ENCODE data around the gene PACC1. TPM values are rescaled to one million over a fixed set of nuclear protein-coding genes. Genes with fewer than 3 reads are reported as not detected.

Gene PACC1
- total RNA-seq, 2 experiments from 2014 or later: 1.8 to 2.1 TPM

GRCh38 chr1:212430416-212430815, 15.7 kb upstream of the PACC1 start:
- H3K4me1 ChIP-seq (ENCODE audit: insufficient read depth, low read length): peaks cover 20% of the 10 kb centered on the region
- Mint-ChIP-seq H3K27ac (no peak overlapping the region), H3K4me1 (ENCODE audit: low read depth) (peaks cover 21% of the 10 kb centered on the region), H3K27me3 (no peaks in the 10 kb centered on the region), H3K36me3 (ENCODE audit: low read depth) (no peaks in the 10 kb centered on the region), H3K9me3 (no peaks in the 10 kb centered on the region), H3K4me3 (peak overlapping the region; percentile 36)
- no peak for ATAC-seq (ENCODE audit: poor library complexity)
- intact Hi-C loops (cut with DNase I, micrococcal nuclease): loop anchor here in 1 of 2 experiments (5.0 kb wide), 2 partner anchors 127 to 148 kb away; no protein-coding TSS in a partner anchor
- H3K36me3 ChIP-seq (ENCODE audit: insufficient read depth, low read length): no peaks in the 10 kb centered on the region
- H3K9me3 ChIP-seq (ENCODE audit: control insufficient read depth in 1 of 2, insufficient read depth in 1 of 2, low read length in 2 of 2): no peaks in the 10 kb centered on the region
- H3K27ac ChIP-seq (ENCODE audit: low read depth in 1 of 2, low read length in 2 of 2): no peak overlapping the region
- ChIA-PET POLR2A (interaction anchor here (1.0 kb wide), 1 partner anchor 145 kb away, joined by 3 read pairs; no protein-coding TSS in a partner anchor), CTCF (interaction anchor here (1.4 kb wide), 2 partner anchors 26 to 47 kb away, joined by 4 read pairs; no protein-coding TSS in a partner anchor)
- no peaks in the 10 kb centered on the region for H3K27me3 ChIP-seq (ENCODE audit: control insufficient read depth in 1 of 2, insufficient read depth in 2 of 2, low read length in 2 of 2)
- DNase-seq: no peak
- no peak overlapping the region for H3K4me3 ChIP-seq (ENCODE audit: low read length)
- no peak for TF ChIP-seq CTCF (IDR thresholded peaks at IDR 0.05)

DNA sequence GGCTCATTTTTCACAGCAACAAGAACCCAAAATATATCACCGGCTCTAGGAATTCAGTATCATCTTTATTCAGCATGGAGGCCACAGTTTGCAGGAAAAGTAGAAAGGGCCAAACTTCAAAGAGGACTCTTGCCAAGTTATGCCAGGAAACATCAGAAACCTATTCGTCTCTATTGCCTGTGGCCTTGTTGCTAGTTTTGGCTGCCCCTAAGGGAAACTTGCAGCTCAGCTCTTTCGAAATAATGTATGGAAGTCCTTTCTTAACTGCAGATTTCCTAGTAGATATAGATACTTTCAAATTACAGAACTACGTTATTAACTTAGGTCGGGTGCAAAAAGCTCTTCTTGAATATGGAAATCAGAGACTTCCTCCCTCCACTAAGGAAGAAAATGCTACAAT, 13.8 kb upstream of the PACC1 start:
- DNase-seq (no peak), ATAC-seq (ENCODE audit: poor library complexity) (no peak)
- Mint-ChIP-seq H3K4me1 (ENCODE audit: low read depth) (peaks cover 7% of the 10 kb centered on the region), H3K27me3 (peaks cover 5% of the 10 kb centered on the region), H3K4me3 (no peak overlapping the region), H3K9me3 (no peaks in the 10 kb centered on the region), H3K36me3 (ENCODE audit: low read depth) (no peaks in the 10 kb centered on the region), H3K27ac (no peak overlapping the region)
- peaks cover 9% of the 10 kb centered on the region for H3K4me1 ChIP-seq (ENCODE audit: insufficient read depth, low read length)
- intact Hi-C loops (cut with DNase I, micrococcal nuclease): no loop called here
- ChIA-PET POLR2A (no interaction called here), CTCF (no interaction called here)
- H3K27ac ChIP-seq (ENCODE audit: low read depth in 1 of 2, low read length in 2 of 2): no peak overlapping the region
- H3K4me3 ChIP-seq (ENCODE audit: low read length): no peak overlapping the region
- TF ChIP-seq CTCF (IDR thresholded peaks at IDR 0.05): no peak
- no peaks in the 10 kb centered on the region for H3K36me3 ChIP-seq (ENCODE audit: insufficient read depth, low read length)
- H3K27me3 ChIP-seq (ENCODE audit: control insufficient read depth in 1 of 2, insufficient read depth in 2 of 2, low read length in 2 of 2): no peaks in the 10 kb centered on the region
- H3K9me3 ChIP-seq (ENCODE audit: control insufficient read depth in 1 of 2, insufficient read depth in 1 of 2, low read length in 2 of 2): no peaks in the 10 kb centered on the region

GRCh38 chr1:212423879-212424278, 9.2 kb upstream of the PACC1 start:
- H3K4me1 ChIP-seq (ENCODE audit: insufficient read depth, low read length): no peaks in the 10 kb centered on the region
- ATAC-seq (ENCODE audit: poor library complexity): no peak
- no peak for DNase-seq
- intact Hi-C loops (cut with DNase I, micrococcal nuclease): no loop called here
- H3K4me3 Mint-ChIP-seq: no peak overlapping the region
- no peaks in the 10 kb centered on the region for H3K4me1 Mint-ChIP-seq (ENCODE audit: low read depth)
- no peaks in the 10 kb centered on the region for H3K36me3 Mint-ChIP-seq (ENCODE audit: low read depth)
- peaks cover 5% of the 10 kb centered on the region for H3K27me3 Mint-ChIP-seq
- no peaks in the 10 kb centered on the region for H3K36me3 ChIP-seq (ENCODE audit: insufficient read depth, low read length)
- H3K9me3 Mint-ChIP-seq: no peaks in the 10 kb centered on the region
- no peaks in the 10 kb centered on the region for H3K9me3 ChIP-seq (ENCODE audit: control insufficient read depth in 1 of 2, insufficient read depth in 1 of 2, low read length in 2 of 2)
- ChIA-PET POLR2A (no interaction called here), CTCF (interaction anchor here (1.4 kb wide), 1 partner anchor 9 kb away, joined by 5 read pairs; the partner anchor contains the start of gene PACC1)
- no peak overlapping the region for H3K4me3 ChIP-seq (ENCODE audit: low read length)
- no peak overlapping the region for H3K27ac Mint-ChIP-seq
- TF ChIP-seq CTCF (IDR thresholded peaks at IDR 0.05): no peak
- H3K27me3 ChIP-seq (ENCODE audit: control insufficient read depth in 1 of 2, insufficient read depth in 2 of 2, low read length in 2 of 2): no peaks in the 10 kb centered on the region
- H3K27ac ChIP-seq (ENCODE audit: low read depth in 1 of 2, low read length in 2 of 2): no peak overlapping the region

Data from CD4-positive, alpha-beta T cell (primary cell).